Measurements from ENCODE around the gene TMEM92.

The TMEM92 gene

DNA sequence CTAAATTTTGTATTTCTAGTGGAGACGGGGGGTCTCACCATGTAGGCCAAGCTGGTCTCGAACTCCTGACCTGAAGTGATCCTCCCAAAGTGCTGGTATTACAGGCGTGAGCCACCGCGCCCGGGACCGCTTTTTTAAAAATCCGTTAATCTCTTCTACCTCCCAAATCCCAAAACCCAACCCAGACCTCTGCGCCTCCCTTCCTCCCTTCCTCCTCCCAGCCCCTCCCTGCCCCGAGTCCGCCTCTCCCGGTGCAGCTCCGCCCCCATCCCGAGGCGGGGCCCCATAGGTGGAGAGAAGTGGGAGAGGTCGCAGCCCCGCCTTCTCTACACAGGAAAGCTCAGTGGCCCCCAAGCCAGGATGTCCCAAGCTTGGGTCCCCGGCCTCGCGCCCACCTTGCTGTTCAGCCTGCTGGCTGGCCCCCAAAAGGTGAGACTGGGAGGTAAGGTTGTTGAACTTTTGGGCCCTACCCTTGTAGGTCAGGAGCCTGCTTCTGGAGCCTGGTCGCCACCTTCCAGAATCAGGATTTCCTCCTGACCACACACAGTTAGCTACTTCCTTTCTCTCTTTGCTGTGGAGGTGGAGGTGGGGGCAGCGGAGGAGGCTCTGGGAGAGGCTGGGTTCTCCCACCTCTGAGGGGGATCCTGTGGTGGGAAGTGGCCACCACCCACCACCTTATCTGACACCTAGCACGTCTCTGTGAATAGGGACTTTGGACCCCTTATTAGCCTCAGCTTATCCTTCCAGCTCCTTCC, at the start of gene TMEM92:
Gene TMEM92, plus strand, starts transcription at position 325 of the 755 bp plus-strand sequence. Its CDS starts 36 bp downstream, at position 361.
- DNase-seq (ENCODE audit: low spot score): peak; percentile 88

DNA sequence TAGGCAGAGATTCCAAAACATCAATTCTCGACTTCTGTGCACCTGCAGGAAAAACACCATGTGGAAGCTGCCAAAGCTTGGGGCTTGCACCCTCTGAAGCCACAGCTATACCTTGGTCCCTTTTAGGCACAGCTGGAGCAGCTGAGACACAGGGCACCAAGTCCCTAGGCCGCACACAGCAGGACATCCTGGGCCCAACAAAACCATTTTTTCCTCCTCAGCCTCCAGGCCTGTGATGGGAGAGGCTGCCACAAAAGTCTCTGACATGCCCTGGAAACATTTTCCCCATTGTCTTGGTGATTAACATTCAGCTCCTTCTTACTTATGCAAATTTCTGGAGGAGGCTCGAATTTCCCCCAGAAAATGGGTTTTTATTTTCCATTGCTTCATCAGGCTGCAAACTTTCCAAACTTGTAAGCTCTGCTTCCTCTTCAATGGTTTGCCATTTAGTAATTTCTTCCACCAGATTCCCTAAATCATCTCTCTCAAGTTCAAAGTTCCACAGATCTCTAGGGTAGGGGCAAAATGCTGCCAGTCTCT, 48.5 kb upstream of the TMEM92 start:
- no peak for DNase-seq (ENCODE audit: low spot score)

DNA sequence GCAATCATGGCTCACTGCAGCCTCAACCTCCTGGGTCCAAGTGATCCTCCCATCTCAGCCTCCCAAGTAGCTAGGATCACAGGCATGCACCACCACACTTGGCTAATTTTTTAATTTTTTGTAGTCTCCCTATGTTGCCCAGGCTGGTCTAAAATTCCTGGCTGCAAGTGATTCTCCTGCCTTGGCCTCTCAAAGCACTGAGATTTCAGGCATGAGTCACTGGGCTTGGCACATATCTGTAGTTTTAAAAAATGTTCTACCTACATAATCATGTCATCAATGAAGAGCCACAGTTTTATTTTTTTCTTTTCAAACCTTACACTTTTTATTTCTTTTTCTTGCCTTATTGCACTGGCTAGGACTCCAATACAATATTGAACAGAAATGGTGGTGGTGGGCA, 39.7 kb upstream of the TMEM92 start:
- DNase-seq (ENCODE audit: low spot score): no peak

- no peak for DNase-seq (ENCODE audit: low spot score)
These were observed 36.4 kb upstream of the TMEM92 start for GRCh38 chr17:50237901-50238300.

GRCh38 chr17:50238601-50239280, 35.5 kb upstream of the TMEM92 start:
- DNase-seq (ENCODE audit: low spot score): no peak

GRCh38 chr17:50239937-50240336, 34.3 kb upstream of the TMEM92 start:
- no peak for DNase-seq (ENCODE audit: low spot score)

DNA sequence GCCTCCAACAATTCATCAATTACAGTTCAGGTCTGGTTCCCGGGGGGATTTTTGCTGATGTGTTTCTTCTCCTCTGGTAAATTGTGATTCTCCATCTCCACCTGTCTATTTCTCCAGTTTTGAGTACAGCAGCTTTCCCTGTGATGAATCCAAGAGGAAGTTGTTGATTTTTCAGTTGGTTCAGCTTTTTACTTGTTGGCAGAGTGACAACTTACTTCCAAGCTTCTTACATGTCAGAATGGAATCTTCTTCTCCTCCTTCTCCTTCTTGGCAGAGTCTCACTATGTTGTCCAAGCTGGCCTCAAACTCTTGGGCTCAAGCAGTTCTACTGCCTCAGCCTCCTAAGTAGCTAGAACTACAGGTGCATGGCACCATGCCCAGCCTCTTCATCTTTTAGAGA, 33.4 kb upstream of the TMEM92 start:
- no peak for DNase-seq (ENCODE audit: low spot score)

DNA sequence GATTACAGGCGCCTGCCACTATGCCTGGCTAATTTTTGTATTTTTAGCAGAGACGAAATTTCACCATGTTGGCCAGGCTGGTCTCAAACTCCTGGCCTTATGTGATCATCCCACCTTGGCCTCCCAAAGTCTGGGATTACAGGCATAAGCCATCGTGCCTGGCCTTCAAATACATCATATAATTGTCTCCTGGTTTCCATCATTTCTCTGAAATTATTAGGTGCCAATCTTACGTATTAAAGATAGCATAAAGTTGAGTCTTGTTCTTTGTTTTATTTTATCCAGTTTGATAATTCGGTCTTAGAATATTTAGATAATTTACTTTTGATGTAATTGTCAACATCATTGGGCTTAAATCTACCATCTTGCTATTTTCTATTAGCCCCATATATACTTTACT, 32.8 kb upstream of the TMEM92 start:
- no peak for DNase-seq (ENCODE audit: low spot score)

DNA sequence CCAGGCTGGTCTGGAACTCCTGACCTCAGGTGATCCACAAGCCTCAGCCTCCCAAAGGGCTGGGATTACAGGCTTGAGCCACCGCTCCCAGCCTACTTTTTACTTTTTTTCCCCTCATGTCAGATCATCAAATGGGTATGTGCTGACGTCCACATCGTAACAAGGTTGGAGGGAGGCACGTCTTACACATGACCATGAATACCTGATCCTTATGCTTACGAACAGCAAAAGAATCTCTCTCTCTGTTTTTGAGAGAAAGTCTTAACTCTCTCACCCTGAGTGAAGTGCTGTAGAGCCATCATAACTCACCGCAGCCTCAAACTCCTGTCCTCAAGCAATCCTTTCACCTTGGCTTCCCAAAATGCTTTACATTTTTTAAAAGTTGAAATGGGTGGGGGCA, 29.5 kb upstream of the TMEM92 start:
- no peak for DNase-seq (ENCODE audit: low spot score)

- no peak for DNase-seq (ENCODE audit: low spot score)
These were observed 26.0 kb upstream of the TMEM92 start for GRCh38 chr17:50248255-50248654.

DNA sequence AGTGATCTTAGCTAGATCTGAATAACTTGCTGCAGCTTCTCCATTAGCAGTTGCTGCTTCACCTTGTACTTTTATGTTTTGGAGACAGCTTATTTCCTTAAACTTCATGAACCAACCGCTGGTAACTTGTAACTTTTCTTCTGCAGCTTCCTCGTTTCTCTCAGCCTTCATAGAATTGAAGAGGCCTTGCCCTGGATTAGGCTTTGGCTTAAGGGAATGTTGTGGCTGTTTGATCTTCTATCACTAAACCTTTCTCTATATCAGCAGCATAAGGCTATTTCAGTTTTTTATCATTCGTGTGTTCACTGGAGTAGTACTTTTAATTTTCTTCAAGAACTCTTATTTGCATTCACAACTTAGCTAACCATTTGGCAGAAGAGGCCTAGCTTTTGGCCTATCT, 21.5 kb upstream of the TMEM92 start:
- no peak for DNase-seq (ENCODE audit: low spot score)

DNA sequence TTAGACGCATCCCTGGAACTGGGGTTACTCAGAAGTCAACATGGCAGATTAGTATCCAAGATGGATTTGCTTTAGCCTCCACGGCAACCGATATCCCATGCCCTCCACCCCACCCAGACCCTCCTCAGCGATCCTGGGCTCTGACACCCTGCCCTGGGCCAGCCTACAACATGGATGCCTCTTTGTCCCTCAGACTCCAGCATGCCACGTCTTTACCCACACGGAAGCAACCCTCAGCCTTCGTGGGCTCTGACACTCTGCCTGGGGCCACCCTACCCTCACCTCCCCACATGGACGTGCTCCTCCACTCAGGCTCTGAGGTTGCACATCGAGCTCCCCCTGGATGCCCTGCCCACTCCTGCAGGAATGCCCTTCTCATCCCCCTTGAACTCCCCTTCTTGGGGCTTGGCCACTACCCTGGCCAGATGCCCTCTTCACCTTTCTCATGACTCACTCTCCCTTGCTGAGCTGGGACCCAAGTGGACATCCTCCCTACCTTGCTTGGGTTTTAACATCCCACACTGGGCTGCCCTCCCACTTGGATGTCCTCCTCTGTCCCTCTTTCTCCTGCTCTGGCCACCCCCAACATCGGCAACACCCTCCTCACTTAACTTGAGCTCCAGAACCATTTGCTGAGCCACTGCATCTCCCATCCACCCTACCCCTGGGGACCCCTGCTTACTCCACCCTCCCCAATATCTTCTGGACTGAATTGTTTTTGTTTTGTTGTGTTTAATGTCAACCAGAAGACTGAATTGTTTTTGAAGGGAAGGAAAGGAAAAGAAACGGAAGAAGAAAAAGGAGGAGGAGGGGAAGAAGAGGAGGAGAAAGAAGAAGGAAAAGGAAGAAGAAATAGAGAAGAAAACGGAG, 18.3 kb upstream of the TMEM92 start:
- DNase-seq (ENCODE audit: low spot score): no peak

- no peak for DNase-seq (ENCODE audit: low spot score)
These were observed 17.2 kb upstream of the TMEM92 start for GRCh38 chr17:50256826-50257618.

- DNase-seq (ENCODE audit: low spot score): peak; percentile 55
These were observed 16.5 kb upstream of the TMEM92 start for GRCh38 chr17:50257676-50258224.

- no peak for DNase-seq (ENCODE audit: low spot score)
These were observed 15.4 kb upstream of the TMEM92 start for GRCh38 chr17:50258647-50259476.

GRCh38 chr17:50259477-50260324, 14.6 kb upstream of the TMEM92 start:
- no peak for DNase-seq (ENCODE audit: low spot score)

GRCh38 chr17:50260501-50260911, 13.8 kb upstream of the TMEM92 start:
- DNase-seq (ENCODE audit: low spot score): no peak

- DNase-seq (ENCODE audit: low spot score): no peak
These were observed 13.0 kb upstream of the TMEM92 start for GRCh38 chr17:50261051-50261915.

All from ecto neural progenitor cell (in vitro differentiated cells).